ENCODE results near the gene AK1. TPM values are rescaled to one million over a fixed set of nuclear protein-coding genes. Genes with fewer than 3 reads are reported as not detected.

The AK1 gene
- total RNA-seq, 1 donor from 2014 or later = 416 TPM

- DNase-seq = no peak
Observed at GRCh38 chr9:127816728-127817127, 60.7 kb downstream of the AK1 start.

Small RNA genes lying within 50 kb of the gene (small RNA-seq; reads per million reads assigned to genes)
- gene MIR4672 (ENCODE audit: low replicate concordance) (0.16 reads per million, percentile 9 among the genes with 10 or more reads in this experiment), gene RF00019 (ENCODE audit: low replicate concordance) (not detected), gene RNA5SP296 (ENCODE audit: low replicate concordance) (not detected)

Other genes starting within 250 kb of the AK1 start
- gene CFAP157, start 170.7 kb downstream of the AK1 start, total RNA-seq = not detected
- 7.3 TPM for gene PTRH1, start 162.0 kb downstream of the AK1 start, total RNA-seq
- not detected for gene TTC16, start 161.6 kb downstream of the AK1 start, total RNA-seq
- 2.8 TPM for gene TOR2A, start 142.4 kb downstream of the AK1 start, total RNA-seq
- 13.6 TPM for gene SH2D3C, start 99.0 kb downstream of the AK1 start, total RNA-seq
- 47.2 TPM for gene CDK9, start 91.6 kb downstream of the AK1 start, total RNA-seq
- 52.9 TPM for gene FPGS, start 74.8 kb downstream of the AK1 start, total RNA-seq
- gene ENG, start 23.0 kb downstream of the AK1 start, total RNA-seq = 11.6 TPM
- 34.0 TPM for gene ST6GALNAC6, start 21.9 kb upstream of the AK1 start, total RNA-seq
- gene ST6GALNAC4, start 39.4 kb upstream of the AK1 start, total RNA-seq = 39.8 TPM
- gene PIP5KL1, start 53.1 kb upstream of the AK1 start, total RNA-seq = not detected
- 11.6 TPM for gene DPM2, start 60.2 kb upstream of the AK1 start, total RNA-seq
- 13.6 TPM for gene EEIG1, start 103.3 kb upstream of the AK1 start, total RNA-seq
- gene NAIF1, start 189.6 kb upstream of the AK1 start, total RNA-seq = 9.6 TPM
- gene SLC25A25, start 190.6 kb upstream of the AK1 start, total RNA-seq = 39.2 TPM

Measured in tongue (tissue), 3 donors.